ENCODE measurements around the gene OR2AE1.
"Not testable (repeated sequence)": the region's sequence is repeated elsewhere in the genome, so short reads cannot be mapped to it uniquely, and the experiment has no call there.

The OR2AE1 gene

GRCh38 chr7:99881370-99881769 lies 4.5 kb upstream of the OR2AE1 start:
- no peaks in the 10 kb centered on the region; the same call in 1 of the 2 replicates for H4K20me1 ChIP-seq (ENCODE audit: low read depth, low read length)
- H3K27me3 ChIP-seq (ENCODE audit: low read length) = no peaks in the 10 kb centered on the region
- no peak for TF ChIP-seq CTCF (IDR thresholded peaks at IDR 0.05; ENCODE audit: insufficient read depth, low read length, poor library complexity, severe bottlenecking)
- no peak overlapping the region for H3K27ac ChIP-seq (ENCODE audit: low read depth, low read length)
- no peaks in the 10 kb centered on the region for H3K9me2 ChIP-seq (replicated peaks; ENCODE audit: insufficient read depth, low read length)
- H3K4me3 ChIP-seq (ENCODE audit: insufficient read depth, low read length, poor library complexity, severe bottlenecking) = no peak overlapping the region
- no peaks in the 10 kb centered on the region for H3F3A ChIP-seq (ENCODE audit: insufficient read depth)
- H2AFZ ChIP-seq (ENCODE audit: low read depth, low read length, severe bottlenecking) = no peak overlapping the region
- no peak overlapping the region for H3K9ac ChIP-seq (ENCODE audit: low read length)
- no peaks in the 10 kb centered on the region for H3K36me3 ChIP-seq (ENCODE audit: low read length)
- no peaks in the 10 kb centered on the region for H3K9me3 ChIP-seq (ENCODE audit: insufficient read depth, low read length)
- no peak overlapping the region for H3K4me2 ChIP-seq (ENCODE audit: low read depth, low read length, poor library complexity, severe bottlenecking)
- H3K79me2 ChIP-seq (ENCODE audit: insufficient read depth, low read length) = no peaks in the 10 kb centered on the region

- no peaks in the 10 kb centered on the region for H3K9me2 ChIP-seq (replicated peaks; ENCODE audit: insufficient read depth, low read length)
- H3K27ac ChIP-seq (ENCODE audit: low read depth, low read length) = no peak overlapping the region
- H3K9ac ChIP-seq (ENCODE audit: low read length) = no peak overlapping the region
- H3K9me3 ChIP-seq (ENCODE audit: insufficient read depth, low read length) = no peaks in the 10 kb centered on the region
- no peaks in the 10 kb centered on the region for H3F3A ChIP-seq (ENCODE audit: insufficient read depth)
- no peaks in the 10 kb centered on the region for H4K20me1 ChIP-seq (ENCODE audit: low read depth, low read length)
- no peaks in the 10 kb centered on the region for H3K79me2 ChIP-seq (ENCODE audit: insufficient read depth, low read length)
- no peaks in the 10 kb centered on the region for H3K36me3 ChIP-seq (ENCODE audit: low read length)
- no peak overlapping the region for H3K4me3 ChIP-seq (ENCODE audit: insufficient read depth, low read length, poor library complexity, severe bottlenecking)
- no peak overlapping the region for H2AFZ ChIP-seq (ENCODE audit: low read depth, low read length, severe bottlenecking)
- no peak overlapping the region for H3K4me2 ChIP-seq (ENCODE audit: low read depth, low read length, poor library complexity, severe bottlenecking)
- TF ChIP-seq EZH2phosphoT487 (conservative IDR thresholded peaks at IDR 0.05; ENCODE audit: low read length) (no peak), CTCF (IDR thresholded peaks at IDR 0.05; ENCODE audit: insufficient read depth, low read length, poor library complexity, severe bottlenecking) (no peak)
- H3K27me3 ChIP-seq (ENCODE audit: low read length) = no peaks in the 10 kb centered on the region
Measured at GRCh38 chr7:99876491-99876890, 342 bp downstream of the OR2AE1 start.

- Histone ChIP-seq H3K27me3 (ENCODE audit: low read length) (no peaks in the 10 kb centered on the region), H2AFZ (ENCODE audit: low read depth, low read length, severe bottlenecking) (no peak overlapping the region), H3K9ac (ENCODE audit: low read length) (no peak overlapping the region), H3F3A (ENCODE audit: insufficient read depth) (no peaks in the 10 kb centered on the region), H3K9me3 (ENCODE audit: insufficient read depth, low read length) (no peaks in the 10 kb centered on the region), H3K27ac (ENCODE audit: low read depth, low read length) (no peak overlapping the region), H3K79me2 (ENCODE audit: insufficient read depth, low read length) (no peaks in the 10 kb centered on the region), H3K36me3 (ENCODE audit: low read length) (no peaks in the 10 kb centered on the region), H3K4me3 (ENCODE audit: insufficient read depth, low read length, poor library complexity, severe bottlenecking) (no peak overlapping the region), H3K4me2 (ENCODE audit: low read depth, low read length, poor library complexity, severe bottlenecking) (no peak overlapping the region), H3K9me2 (replicated peaks; ENCODE audit: insufficient read depth, low read length) (no peaks in the 10 kb centered on the region), H4K20me1 (ENCODE audit: low read depth, low read length) (no peaks in the 10 kb centered on the region)
- no peak for TF ChIP-seq CTCF (IDR thresholded peaks at IDR 0.05; ENCODE audit: insufficient read depth, low read length, poor library complexity, severe bottlenecking)
- TF ChIP-seq EZH2phosphoT487 (conservative IDR thresholded peaks at IDR 0.05; ENCODE audit: low read length) = no peak
Measured at GRCh38 chr7:99868246-99868645, 8.6 kb downstream of the OR2AE1 start.

- not testable (repeated sequence) for H3K27ac ChIP-seq (ENCODE audit: low read depth, low read length); H3K9me2 ChIP-seq (replicated peaks; ENCODE audit: insufficient read depth, low read length); H3F3A ChIP-seq (ENCODE audit: insufficient read depth); H3K4me3 ChIP-seq (ENCODE audit: insufficient read depth, low read length, poor library complexity, severe bottlenecking); H3K27me3 ChIP-seq (ENCODE audit: low read length); H3K9me3 ChIP-seq (ENCODE audit: insufficient read depth, low read length); H2AFZ ChIP-seq (ENCODE audit: low read depth, low read length, severe bottlenecking); H3K4me2 ChIP-seq (ENCODE audit: low read depth, low read length, poor library complexity, severe bottlenecking); H3K9ac ChIP-seq (ENCODE audit: low read length); H3K36me3 ChIP-seq (ENCODE audit: low read length); H3K79me2 ChIP-seq (ENCODE audit: insufficient read depth, low read length); H4K20me1 ChIP-seq (ENCODE audit: low read depth, low read length)
Measured at GRCh38 chr7:99867477-99867876, 9.4 kb downstream of the OR2AE1 start.
